Epithelial cell of proximal tubule (primary cell): ENCODE measurements around the gene CA9. TPM values are rescaled to one million over a fixed set of nuclear protein-coding genes. Genes with fewer than 3 reads are reported as not detected.

Experiments used
- DNase-seq: peaks from one replicate; pipeline ENCODE4 v3.0.0-alpha.2; 2011; ENCODE audit warnings: low read depth
- H3K4me3 ChIP-seq: 2 replicates; pipeline ENCODE4 v1.5.1; 2011; ENCODE audit warnings: low read depth, mild to moderate bottlenecking, low read length
- CTCF ChIP-seq: conservative IDR thresholded peaks from 2 replicates; pipeline ENCODE4 v1.5.1; 2012; ENCODE audit warnings: low read depth, mild to moderate bottlenecking, low read length
- total RNA-seq: library from RNA; depleted of rRNA; stranded (reverse); fragments of >200 nt; gene quantifications from 2 replicates; pipeline ENCODE4 v1.2.3, GENCODE V29; 2015

Gene CA9
- total RNA-seq, 1 donor from 2014 or later, result not detected

- peak; percentile 8 for TF ChIP-seq CTCF
- peak; percentile 95 for DNase-seq
- H3K4me3 ChIP-seq, result peak within 1 kb of the TSS; percentile 78
Observed at GRCh38 chr9:35657546-35658136, 16.1 kb upstream of the CA9 start, which contains the start of gene RMRP. Gene RMRP, minus strand, starts transcription at chr9:35658019.

- DNase-seq, result no peak
- peak; percentile 49 for TF ChIP-seq CTCF
- peak within 1 kb of the TSS; percentile 78 for H3K4me3 ChIP-seq
Observed at GRCh38 chr9:35658137-35658967, 15.4 kb upstream of the CA9 start, which contains the start of gene CCDC107. Gene CCDC107, plus strand, starts transcription at chr9:35658292. Its CDS starts 88 bp downstream, at chr9:35658380.

GRCh38 chr9:35658968-35659220 lies 14.8 kb upstream of the CA9 start:
- peak overlapping the region; percentile 78 for H3K4me3 ChIP-seq
- TF ChIP-seq CTCF, result no peak
- no peak for DNase-seq

- peak overlapping the region; percentile 78 for H3K4me3 ChIP-seq
- TF ChIP-seq CTCF, result no peak
- no peak for DNase-seq
Observed at GRCh38 chr9:35659340-35659739, 14.4 kb upstream of the CA9 start.

- no peak overlapping the region for H3K4me3 ChIP-seq
- TF ChIP-seq CTCF, result peak; percentile 57
- DNase-seq, result no peak
Observed at GRCh38 chr9:35660966-35661415, 12.7 kb upstream of the CA9 start.

- no peak overlapping the region for H3K4me3 ChIP-seq
- no peak for DNase-seq
- TF ChIP-seq CTCF, result no peak
Observed at GRCh38 chr9:35661756-35662350, 11.9 kb upstream of the CA9 start.
